ENCODE measurements around the gene PLPPR2. TPM values are rescaled to one million over a fixed set of nuclear protein-coding genes. Genes with fewer than 3 reads are reported as not detected.
"Not testable (repeated sequence)": the region's sequence is repeated elsewhere in the genome, so short reads cannot be mapped to it uniquely, and the experiment has no call there.

PLPPR2 gene
- total and polyA plus RNA-seq, 2 donors = 1.3 to 9.7 TPM

GRCh38 chr19:11374433-11375142 lies 19.4 kb downstream of the PLPPR2 start, which contains the start of gene SWSAP1:
SWSAP1 (plus strand) TSS chr19:11374666; CDS start chr19:11374681, 15 bp downstream.
- Histone ChIP-seq H3K4me1 (ENCODE audit: control insufficient read depth in 2 of 2, insufficient read depth in 2 of 2, low read length in 2 of 2) (peaks cover 14 to 35% of the 10 kb centered on the region in 2 donors), H3K9me3 (ENCODE audit: control insufficient read depth in 2 of 2, insufficient read depth in 1 of 2, low read length in 1 of 2) (no peaks in the 10 kb centered on the region), H3K4me3 (ENCODE audit: low read length in 2 of 2) (peak within 1 kb of the TSS; percentile 72 to 90), H3K36me3 (ENCODE audit: control insufficient read depth in 2 of 2, insufficient read depth in 2 of 2, low read length in 1 of 2) (peaks cover 6 to 14% of the 10 kb centered on the region in 2 donors), H3K27me3 (ENCODE audit: control insufficient read depth in 2 of 2, insufficient read depth in 1 of 2, low read length in 1 of 2) (no peaks in the 10 kb centered on the region), H3K27ac (ENCODE audit: low read depth in 1 of 2, low read length in 1 of 2) (peak within 1 kb of the TSS; percentile 98 to 99)
- peak; percentile 97 to 100 (median 98) for DNase-seq (ENCODE audit: low read depth in 6 of 9, low spot score in 9 of 9)
- under 1% methylated on average over 44 of the region's 44 CpGs for WGBS

- Histone ChIP-seq H3K36me3 (ENCODE audit: control insufficient read depth in 2 of 2, insufficient read depth in 2 of 2, low read length in 1 of 2) (peaks cover 6 to 14% of the 10 kb centered on the region in 2 donors), H3K27ac (ENCODE audit: low read depth in 1 of 2, low read length in 1 of 2) (peak overlapping the region; percentile 98), H3K4me1 (ENCODE audit: control insufficient read depth in 2 of 2, insufficient read depth in 2 of 2, low read length in 2 of 2) (peaks cover 19 to 40% of the 10 kb centered on the region in 2 donors), H3K4me3 (ENCODE audit: low read length in 2 of 2) (peak overlapping the region; percentile 72 to 90), H3K9me3 (ENCODE audit: control insufficient read depth in 2 of 2, insufficient read depth in 1 of 2, low read length in 1 of 2) (no peaks in the 10 kb centered on the region), H3K27me3 (ENCODE audit: control insufficient read depth in 2 of 2, insufficient read depth in 1 of 2, low read length in 1 of 2) (no peaks in the 10 kb centered on the region)
- WGBS = 8% methylated on average over 27 of the region's 27 CpGs
- peak in 8 of 9 donors; percentile 55 to 93 (median 82) for DNase-seq (ENCODE audit: low read depth in 6 of 9, low spot score in 9 of 9)
Observed at GRCh38 chr19:11375143-11375948, 20.1 kb downstream of the PLPPR2 start.

GRCh38 chr19:11377237-11377636 lies 22.0 kb downstream of the PLPPR2 start:
- Histone ChIP-seq H3K27me3 (ENCODE audit: control insufficient read depth in 2 of 2, insufficient read depth in 1 of 2, low read length in 1 of 2) (peaks cover 6 to 10% of the 10 kb centered on the region in 2 donors), H3K9me3 (ENCODE audit: control insufficient read depth in 2 of 2, insufficient read depth in 1 of 2, low read length in 1 of 2) (peaks cover 0 to 8% of the 10 kb centered on the region in 2 donors), H3K4me3 (ENCODE audit: low read length in 2 of 2) (no peak overlapping the region), H3K36me3 (ENCODE audit: control insufficient read depth in 2 of 2, insufficient read depth in 2 of 2, low read length in 1 of 2) (peaks cover 6 to 14% of the 10 kb centered on the region in 2 donors), H3K4me1 (ENCODE audit: control insufficient read depth in 2 of 2, insufficient read depth in 2 of 2, low read length in 2 of 2) (peaks cover 21 to 55% of the 10 kb centered on the region in 2 donors), H3K27ac (ENCODE audit: low read depth in 1 of 2, low read length in 1 of 2) (peak overlapping the region; percentile 14 to 53)
- DNase-seq (ENCODE audit: low read depth in 6 of 9, low spot score in 9 of 9) = peak in 1 of 9 donors; percentile 51

GRCh38 chr19:11377756-11378155 lies 22.5 kb downstream of the PLPPR2 start:
- no peak overlapping the region for H3K27ac ChIP-seq (ENCODE audit: low read depth in 1 of 2, low read length in 1 of 2)
- peaks cover 21 to 57% of the 10 kb centered on the region in 2 donors for H3K4me1 ChIP-seq (ENCODE audit: control insufficient read depth in 2 of 2, insufficient read depth in 2 of 2, low read length in 2 of 2)
- WGBS = 97% methylated on average over 3 of the region's 3 CpGs
- peaks cover 6 to 14% of the 10 kb centered on the region in 2 donors for H3K36me3 ChIP-seq (ENCODE audit: control insufficient read depth in 2 of 2, insufficient read depth in 2 of 2, low read length in 1 of 2)
- H3K9me3 ChIP-seq (ENCODE audit: control insufficient read depth in 2 of 2, insufficient read depth in 1 of 2, low read length in 1 of 2) = peaks cover 0 to 9% of the 10 kb centered on the region in 2 donors
- no peak for DNase-seq (ENCODE audit: low read depth in 6 of 9, low spot score in 9 of 9)
- peaks cover 10 to 15% of the 10 kb centered on the region in 2 donors for H3K27me3 ChIP-seq (ENCODE audit: control insufficient read depth in 2 of 2, insufficient read depth in 1 of 2, low read length in 1 of 2)
- no peak overlapping the region for H3K4me3 ChIP-seq (ENCODE audit: low read length in 2 of 2)

- no peak overlapping the region for H3K4me3 ChIP-seq (ENCODE audit: low read length in 2 of 2)
- no peak for DNase-seq (ENCODE audit: low read depth in 6 of 9, low spot score in 9 of 9)
- peaks cover 0 to 14% of the 10 kb centered on the region in 2 donors for H3K9me3 ChIP-seq (ENCODE audit: control insufficient read depth in 2 of 2, insufficient read depth in 1 of 2, low read length in 1 of 2)
- no peak overlapping the region for H3K27ac ChIP-seq (ENCODE audit: low read depth in 1 of 2, low read length in 1 of 2)
- H3K27me3 ChIP-seq (ENCODE audit: control insufficient read depth in 2 of 2, insufficient read depth in 1 of 2, low read length in 1 of 2) = peaks cover 18 to 23% of the 10 kb centered on the region in 2 donors
- H3K36me3 ChIP-seq (ENCODE audit: control insufficient read depth in 2 of 2, insufficient read depth in 2 of 2, low read length in 1 of 2) = peaks cover 6 to 14% of the 10 kb centered on the region in 2 donors
- WGBS = 83% methylated on average over 8 of the region's 8 CpGs
- peaks cover 21 to 60% of the 10 kb centered on the region in 2 donors for H3K4me1 ChIP-seq (ENCODE audit: control insufficient read depth in 2 of 2, insufficient read depth in 2 of 2, low read length in 2 of 2)
Observed at GRCh38 chr19:11378319-11379189, 23.3 kb downstream of the PLPPR2 start.

GRCh38 chr19:11379269-11379845 lies 24.1 kb downstream of the PLPPR2 start:
- not testable (repeated sequence) for DNase-seq (ENCODE audit: low read depth in 6 of 9, low spot score in 9 of 9); H3K4me3 ChIP-seq (ENCODE audit: low read length in 2 of 2); H3K27ac ChIP-seq (ENCODE audit: low read depth in 1 of 2, low read length in 1 of 2)
- Histone ChIP-seq H3K4me1 (ENCODE audit: control insufficient read depth in 2 of 2, insufficient read depth in 2 of 2, low read length in 2 of 2) (peaks cover 18 to 57% of the 10 kb centered on the region in 2 donors), H3K27me3 (ENCODE audit: control insufficient read depth in 2 of 2, insufficient read depth in 1 of 2, low read length in 1 of 2) (peaks cover 26 to 31% of the 10 kb centered on the region in 2 donors), H3K9me3 (ENCODE audit: control insufficient read depth in 2 of 2, insufficient read depth in 1 of 2, low read length in 1 of 2) (peaks cover 0 to 19% of the 10 kb centered on the region in 2 donors), H3K36me3 (ENCODE audit: control insufficient read depth in 2 of 2, insufficient read depth in 2 of 2, low read length in 1 of 2) (peaks cover 6 to 14% of the 10 kb centered on the region in 2 donors)
- 98% methylated on average over 14 of the region's 14 CpGs for WGBS

- Histone ChIP-seq H3K9me3 (ENCODE audit: control insufficient read depth in 2 of 2, insufficient read depth in 1 of 2, low read length in 1 of 2) (peaks cover 0 to 19% of the 10 kb centered on the region in 2 donors), H3K27ac (ENCODE audit: low read depth in 1 of 2, low read length in 1 of 2) (no peak overlapping the region), H3K4me3 (ENCODE audit: low read length in 2 of 2) (no peak overlapping the region), H3K36me3 (ENCODE audit: control insufficient read depth in 2 of 2, insufficient read depth in 2 of 2, low read length in 1 of 2) (peaks cover 6 to 14% of the 10 kb centered on the region in 2 donors), H3K27me3 (ENCODE audit: control insufficient read depth in 2 of 2, insufficient read depth in 1 of 2, low read length in 1 of 2) (peaks cover 30 to 37% of the 10 kb centered on the region in 2 donors), H3K4me1 (ENCODE audit: control insufficient read depth in 2 of 2, insufficient read depth in 2 of 2, low read length in 2 of 2) (peaks cover 18 to 57% of the 10 kb centered on the region in 2 donors)
- WGBS = 99% methylated on average over 7 of the region's 7 CpGs
- DNase-seq (ENCODE audit: low read depth in 6 of 9, low spot score in 9 of 9) = no peak
Observed at GRCh38 chr19:11379857-11380350, 24.7 kb downstream of the PLPPR2 start.
